GM12878 (cell line): ENCODE results near the gene DCAF11. TPM values are rescaled to one million over a fixed set of nuclear protein-coding genes. Genes with fewer than 3 reads are reported as not detected.
A peak's percentile ranks its signal among the peaks of the same experiment; 100 is the strongest.

ENCODE experiments used
- ATAC-seq: fragments of 200-7000 bp; cut with Tn5 transposase; 3 replicates; pipeline ENCODE4 v1.9.1; 2020; ENCODE audit warnings: mild to moderate bottlenecking, moderate library complexity
- BruUV-seq: library from RNA; stranded (reverse); fragments of 400-500 nt; replicated peaks from 2 replicates; lab custom pipeline; 2021; lab: Mats Ljungman, UMichigan
- CTCF ChIA-PET: fragments of 300-600 bp; sonication (Branson Sonifier 250); formaldehyde crosslinking; extraction: SDS; loops from one replicate; lab custom pipeline; 2021; ENCODE audit warnings: inconsistent platforms; lab: Yijun Ruan, JAX
- POLR2A ChIA-PET: fragments of 350-600 bp; formaldehyde crosslinking; extraction: SDS; loops from one replicate; lab custom pipeline; 2021; ENCODE audit warnings: inconsistent platforms; lab: Charles Lee
- RAD21 ChIA-PET: fragments of 300-600 bp; sonication (Branson Sonifier 250); formaldehyde crosslinking; loops from one replicate; lab custom pipeline; 2023; ENCODE audit warnings: antibody characterized with exemption; ENCODE audit not compliant: unreplicated experiment; lab: Charles Lee
- SMC1A ChIA-PET: fragments of 300-600 bp; sonication (Branson Sonifier 250); formaldehyde crosslinking; loops from one replicate; lab custom pipeline; 2023; ENCODE audit not compliant: unreplicated experiment, uncharacterized antibody; lab: Charles Lee
- DNase-seq: peaks from one replicate; pipeline ENCODE4 v3.0.0-alpha.2; 2011; ENCODE audit warnings: low read depth, low spot score
- FAIRE-seq: peaks from 3 replicates; lab custom pipeline; 2011; peaks lifted over from hg19 to GRCh38; lab: Jason Lieb, UNC
- H2AFZ ChIP-seq: 2 replicates; pipeline ENCODE4 v1.6.0; 2011; ENCODE audit warnings: low read depth, low read length, control low read depth; ENCODE audit not compliant: control insufficient read depth
- H3K27ac ChIP-seq: 2 replicates; pipeline ENCODE4 v1.5.1; 2011; ENCODE audit warnings: control low read depth; ENCODE audit not compliant: control insufficient read depth, insufficient read depth
- H3K27me3 ChIP-seq, 2 experiments: replicated peaks in 1 of 2; 2 replicates each; pipeline versions ENCODE4 v1.6.0 to v1.6.1; 2011; ENCODE audit warnings: low read length in 1 of 2; ENCODE audit not compliant: control insufficient read depth in 2 of 2, insufficient read depth in 2 of 2
- H3K36me3 ChIP-seq, 2 experiments: 2 replicates each; pipeline ENCODE4 v1.5.1; 2011; ENCODE audit warnings: low read length in 1 of 2; ENCODE audit not compliant: control insufficient read depth in 2 of 2, insufficient read depth in 2 of 2
- H3K4me1 ChIP-seq: 2 replicates; pipeline ENCODE4 v1.6.1; 2011; ENCODE audit warnings: mild to moderate bottlenecking, low read length, moderate library complexity, mixed read lengths; ENCODE audit not compliant: control insufficient read depth, insufficient read depth
- H3K4me2 ChIP-seq: 2 replicates; pipeline ENCODE4 v1.6.0; 2011; ENCODE audit warnings: control low read depth; ENCODE audit not compliant: control insufficient read depth, insufficient read depth
- H3K4me3 ChIP-seq: fragments of 200-600 bp; sonication (generic); 2 replicates; pipeline ENCODE4 v1.5.1; 2016
- H3K79me2 ChIP-seq: 2 replicates; pipeline ENCODE4 v1.6.0; 2011; ENCODE audit warnings: low read length; ENCODE audit not compliant: control insufficient read depth, insufficient read depth
- H3K9ac ChIP-seq: 2 replicates; pipeline ENCODE4 v1.8.0; 2011; ENCODE audit warnings: low read length, control low read depth, mixed read lengths; ENCODE audit not compliant: control insufficient read depth, insufficient read depth
- H3K9me3 ChIP-seq: replicated peaks from 3 replicates; pipeline ENCODE4 v1.5.1; 2011; ENCODE audit warnings: mild to moderate bottlenecking, low read length; ENCODE audit not compliant: control insufficient read depth, insufficient read depth
- H4K20me1 ChIP-seq: 2 replicates; pipeline ENCODE4 v1.6.0; 2011; ENCODE audit not compliant: control insufficient read depth, insufficient read depth
- ATF7 ChIP-seq: fragments of 450-650 bp; IDR thresholded peaks from 2 replicates; pipeline ENCODE4 v1.6.1; 2016; ENCODE audit warnings: low read depth, mild to moderate bottlenecking
- CHD4 ChIP-seq: fragments of 200-600 bp; sonication (generic); IDR thresholded peaks from 2 replicates; pipeline ENCODE4 v1.6.1; 2016; ENCODE audit warnings: mild to moderate bottlenecking
- HDGF ChIP-seq: fragments of 450-650 bp; IDR thresholded peaks from 2 replicates; pipeline ENCODE4 v1.6.1; 2016; ENCODE audit warnings: antibody characterized with exemption
- IKZF2 ChIP-seq, 2 experiments: fragments of 450-650 bp; IDR thresholded peaks; 2 replicates each; pipeline ENCODE4 v1.6.1; 2017; ENCODE audit warnings: mild to moderate bottlenecking in 2 of 2, moderate library complexity in 2 of 2
- MTA3 ChIP-seq: IDR thresholded peaks from 2 replicates; pipeline ENCODE4 v1.6.1; 2012; ENCODE audit warnings: low read length, inconsistent platforms, borderline replicate concordance
- MYB ChIP-seq: fragments of 150-350 bp; IDR thresholded peaks from 2 replicates; pipeline ENCODE4 v1.6.1; 2014; ENCODE audit warnings: mild to moderate bottlenecking, low read depth, low read length, borderline replicate concordance
- NFYB ChIP-seq: IDR thresholded peaks from 2 replicates; pipeline ENCODE4 v1.6.1; 2011; ENCODE audit warnings: low read depth, mild to moderate bottlenecking, low read length, improper control_type of control experiment, moderate library complexity; ENCODE audit not compliant: insufficient read depth
- NR2F1 ChIP-seq: fragments of 450-650 bp; conservative IDR thresholded peaks from 2 replicates; pipeline ENCODE4 v1.6.1; 2017; ENCODE audit warnings: mild to moderate bottlenecking
- POLR2A ChIP-seq: IDR thresholded peaks from 2 replicates; pipeline ENCODE4 v1.6.1; 2011; ENCODE audit warnings: low read depth, mild to moderate bottlenecking, low read length
- RAD21 ChIP-seq: IDR thresholded peaks from 2 replicates; pipeline ENCODE4 v1.6.1; 2011; ENCODE audit warnings: mild to moderate bottlenecking, low read depth, low read length, moderate library complexity; ENCODE audit not compliant: insufficient read depth
- SMAD5 ChIP-seq: IDR thresholded peaks from 2 replicates; pipeline ENCODE4 v1.6.1; 2016; ENCODE audit warnings: antibody characterized with exemption, low read depth
- YBX1 ChIP-seq: fragments of 450-650 bp; IDR thresholded peaks from 2 replicates; pipeline ENCODE4 v1.6.1; 2016; ENCODE audit warnings: antibody characterized with exemption
- ZNF24 ChIP-seq: fragments of 450-650 bp; IDR thresholded peaks from 2 replicates; pipeline ENCODE4 v1.6.1; 2017; ENCODE audit warnings: antibody characterized with exemption, mild to moderate bottlenecking
- ZNF384 ChIP-seq: IDR thresholded peaks from 2 replicates; pipeline ENCODE4 v1.6.1; 2012; ENCODE audit warnings: low read depth, mild to moderate bottlenecking, low read length, improper control_type of control experiment, borderline replicate concordance
- WGBS: methylation state at CpG from one replicate; pipeline ENCODE4 v1.1.6; 2016; ENCODE audit warnings: low lambda C conversion rate; ENCODE audit not compliant: insufficient replicate concordance, insufficient coverage; ENCODE audit errors: missing lambda C conversion rate; 5-methylcytosine and 5-hydroxymethylcytosine counted together
- in situ Hi-C: fragments of 300-500 bp; cut with MboI; formaldehyde crosslinking; loops from 9 replicates; pipeline ENCODE4 v1.14.3; 2018; ENCODE audit warnings: mixed read lengths
- intact Hi-C: fragments of 100-400 bp; cut with micrococcal nuclease; formaldehyde crosslinking; loops from one replicate; pipeline ENCODE4 v1.14.2; 2022; ENCODE audit not compliant: unreplicated experiment
- polyA plus RNA-seq, 11 experiments: library from polyadenylated mRNA; depleted of rRNA in 4 of 11; unstranded in 6 of 11; stranded (reverse) in 5 of 11; fragments of >200 nt; fragmentation: Nextera tagmentation in 4 of 11; fragmentation: Illumina TruSeq in 1 of 11; extraction: Ambion mirVana in 4 of 11; extraction: Trizol in 1 of 11; gene quantifications; 1 replicate in 1 of 11; 2 replicates in 10 of 11; pipeline versions ENCODE4 v1.2.1 to v1.2.3, GENCODE V29; 2011 to 2016; ENCODE audit warnings: inconsistent platforms in 2 of 11, missing spikeins in 2 of 11, low read depth in 1 of 11
- total RNA-seq, 4 experiments: library from RNA; depleted of rRNA in 3 of 4; stranded (reverse); fragments of >200 nt in 3 of 4; fragmentation: Illumina TruSeq in 1 of 4; extraction: Trizol in 1 of 4; gene quantifications; 2 replicates each; pipeline versions ENCODE4 v1.2.1 to v1.2.3, GENCODE V29; 2013 to 2021
- TF ChIP-seq, protein P1 (sequence below): IDR thresholded peaks from 2 replicates; pipeline ENCODE4 v1.6.1; 2012; ENCODE audit warnings: low read depth, low read length, improper control_type of control experiment
- TF ChIP-seq, protein P2 (sequence below): fragments of 450-650 bp; formaldehyde crosslinking; IDR thresholded peaks from 2 replicates; pipeline ENCODE4 v1.4.0; 2020; ENCODE audit warnings: mild to moderate bottlenecking, moderate library complexity
- TF ChIP-seq, protein P3 (sequence below): fragments of 450-650 bp; conservative IDR thresholded peaks from 2 replicates; pipeline ENCODE4 v1.6.1; 2017; ENCODE audit warnings: mild to moderate bottlenecking, moderate library complexity
- TF ChIP-seq, protein P4 (sequence below): fragments of 450-650 bp; IDR thresholded peaks from 2 replicates; pipeline ENCODE4 v1.6.1; 2017; ENCODE audit warnings: mild to moderate bottlenecking

DCAF11 gene
- total and polyA plus RNA-seq, 10 of the 15 experiments (the other 5 are each of a cell fraction or from before 2014, with no cell fraction given) = 13.4 to 91.2 (median 68.7) TPM

DNA sequence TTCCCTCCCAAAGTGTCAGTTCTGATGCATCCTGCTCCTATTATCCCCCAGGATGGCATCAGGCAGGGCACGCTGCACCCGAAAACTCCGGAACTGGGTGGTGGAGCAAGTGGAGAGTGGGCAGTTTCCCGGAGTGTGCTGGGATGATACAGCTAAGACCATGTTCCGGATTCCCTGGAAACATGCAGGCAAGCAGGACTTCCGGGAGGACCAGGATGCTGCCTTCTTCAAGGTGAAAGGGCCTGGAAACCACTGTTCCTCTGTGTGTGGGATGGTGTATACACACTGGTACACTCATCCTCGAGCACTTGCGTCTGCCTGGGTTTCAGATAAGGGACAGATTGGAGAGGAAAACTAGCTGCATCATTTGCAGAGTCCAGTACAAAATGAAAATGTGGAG lies 47.5 kb downstream of the DCAF11 start:
- BruUV-seq = TSS peak; percentile 64
- intact Hi-C loops (no loop called here), in situ Hi-C loops (no loop called here)
- Histone ChIP-seq H4K20me1 (no peaks in the 10 kb centered on the region), H2AFZ (no peak overlapping the region), H3K9me3 (no peaks in the 10 kb centered on the region), H3K27me3 (no peaks in the 10 kb centered on the region), H3K9ac (peak overlapping the region; percentile 83), H3K4me2 (peak overlapping the region; percentile 90), H3K4me1 (peaks cover 38% of the 10 kb centered on the region), H3K36me3 (peaks cover 43 to 56% of the 10 kb centered on the region in 2 experiments), H3K27ac (peak overlapping the region; percentile 96), H3K79me2 (peaks cover 43% of the 10 kb centered on the region), H3K4me3 (peak overlapping the region; percentile 99)
- ChIA-PET POLR2A (interaction anchor here (0.7 to 4.8 kb wide), 23 partner anchors 8 to 80 kb away, joined by 3 to 99 read pairs (median 9); partner anchors contain the start of genes CHMP4A, DCAF11, EMC9 and IPO4), RAD21 (interaction anchor here (0.7 to 4.5 kb wide), 22 partner anchors 9 to 148 kb away, joined by 3 to 60 read pairs (median 10); partner anchors contain the start of genes CHMP4A, CIDEB, DCAF11 and EMC9), SMC1A (interaction anchor here (1.0 to 4.9 kb wide), 23 partner anchors 9 to 145 kb away, joined by 3 to 54 read pairs (median 5); partner anchors contain the start of genes CHMP4A, CIDEB, DCAF11 and IPO4), CTCF (interaction anchor here (0.8 to 4.2 kb wide), 27 partner anchors 8 to 530 kb away, joined by 3 to 63 read pairs (median 6); partner anchors contain the start of genes CHMP4A, CIDEB, DCAF11 and EMC9)
- ATAC-seq = peak; percentile 4; the same call in 2 of the 3 replicates
- peak; percentile 44 for FAIRE-seq
- DNase-seq = no peak
- WGBS = 33% methylated on average over 8 of the region's 8 CpGs
- no peak for TF ChIP-seq ZNF384
- TF ChIP-seq HDGF = no peak
- no peak for TF ChIP-seq RAD21
- TF ChIP-seq IKZF2 (IDR thresholded peaks at IDR 0.05) = peak; percentile 21 to 32; a peak in 2 of 4 replicates
- TF ChIP-seq, protein P1, sequence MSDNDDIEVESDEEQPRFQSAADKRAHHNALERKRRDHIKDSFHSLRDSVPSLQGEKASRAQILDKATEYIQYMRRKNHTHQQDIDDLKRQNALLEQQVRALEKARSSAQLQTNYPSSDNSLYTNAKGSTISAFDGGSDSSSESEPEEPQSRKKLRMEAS = no peak
- no peak for TF ChIP-seq ATF7
- TF ChIP-seq SMAD5 = no peak
- no peak for TF ChIP-seq ZNF24
- TF ChIP-seq, protein P2, sequence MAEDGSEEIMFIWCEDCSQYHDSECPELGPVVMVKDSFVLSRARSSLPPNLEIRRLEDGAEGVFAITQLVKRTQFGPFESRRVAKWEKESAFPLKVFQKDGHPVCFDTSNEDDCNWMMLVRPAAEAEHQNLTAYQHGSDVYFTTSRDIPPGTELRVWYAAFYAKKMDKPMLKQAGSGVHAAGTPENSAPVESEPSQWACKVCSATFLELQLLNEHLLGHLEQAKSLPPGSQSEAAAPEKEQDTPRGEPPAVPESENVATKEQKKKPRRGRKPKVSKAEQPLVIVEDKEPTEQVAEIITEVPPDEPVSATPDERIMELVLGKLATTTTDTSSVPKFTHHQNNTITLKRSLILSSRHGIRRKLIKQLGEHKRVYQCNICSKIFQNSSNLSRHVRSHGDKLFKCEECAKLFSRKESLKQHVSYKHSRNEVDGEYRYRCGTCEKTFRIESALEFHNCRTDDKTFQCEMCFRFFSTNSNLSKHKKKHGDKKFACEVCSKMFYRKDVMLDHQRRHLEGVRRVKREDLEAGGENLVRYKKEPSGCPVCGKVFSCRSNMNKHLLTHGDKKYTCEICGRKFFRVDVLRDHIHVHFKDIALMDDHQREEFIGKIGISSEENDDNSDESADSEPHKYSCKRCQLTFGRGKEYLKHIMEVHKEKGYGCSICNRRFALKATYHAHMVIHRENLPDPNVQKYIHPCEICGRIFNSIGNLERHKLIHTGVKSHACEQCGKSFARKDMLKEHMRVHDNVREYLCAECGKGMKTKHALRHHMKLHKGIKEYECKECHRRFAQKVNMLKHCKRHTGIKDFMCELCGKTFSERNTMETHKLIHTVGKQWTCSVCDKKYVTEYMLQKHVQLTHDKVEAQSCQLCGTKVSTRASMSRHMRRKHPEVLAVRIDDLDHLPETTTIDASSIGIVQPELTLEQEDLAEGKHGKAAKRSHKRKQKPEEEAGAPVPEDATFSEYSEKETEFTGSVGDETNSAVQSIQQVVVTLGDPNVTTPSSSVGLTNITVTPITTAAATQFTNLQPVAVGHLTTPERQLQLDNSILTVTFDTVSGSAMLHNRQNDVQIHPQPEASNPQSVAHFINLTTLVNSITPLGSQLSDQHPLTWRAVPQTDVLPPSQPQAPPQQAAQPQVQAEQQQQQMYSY (CRISPR knock-in tag) = no peak
- no peak for TF ChIP-seq NR2F1
- TF ChIP-seq, protein P3, sequence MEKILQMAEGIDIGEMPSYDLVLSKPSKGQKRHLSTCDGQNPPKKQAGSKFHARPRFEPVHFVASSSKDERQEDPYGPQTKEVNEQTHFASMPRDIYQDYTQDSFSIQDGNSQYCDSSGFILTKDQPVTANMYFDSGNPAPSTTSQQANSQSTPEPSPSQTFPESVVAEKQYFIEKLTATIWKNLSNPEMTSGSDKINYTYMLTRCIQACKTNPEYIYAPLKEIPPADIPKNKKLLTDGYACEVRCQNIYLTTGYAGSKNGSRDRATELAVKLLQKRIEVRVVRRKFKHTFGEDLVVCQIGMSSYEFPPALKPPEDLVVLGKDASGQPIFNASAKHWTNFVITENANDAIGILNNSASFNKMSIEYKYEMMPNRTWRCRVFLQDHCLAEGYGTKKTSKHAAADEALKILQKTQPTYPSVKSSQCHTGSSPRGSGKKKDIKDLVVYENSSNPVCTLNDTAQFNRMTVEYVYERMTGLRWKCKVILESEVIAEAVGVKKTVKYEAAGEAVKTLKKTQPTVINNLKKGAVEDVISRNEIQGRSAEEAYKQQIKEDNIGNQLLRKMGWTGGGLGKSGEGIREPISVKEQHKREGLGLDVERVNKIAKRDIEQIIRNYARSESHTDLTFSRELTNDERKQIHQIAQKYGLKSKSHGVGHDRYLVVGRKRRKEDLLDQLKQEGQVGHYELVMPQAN = no peak
- no peak for TF ChIP-seq MYB
- TF ChIP-seq CHD4 = no peak
- TF ChIP-seq, protein P4, sequence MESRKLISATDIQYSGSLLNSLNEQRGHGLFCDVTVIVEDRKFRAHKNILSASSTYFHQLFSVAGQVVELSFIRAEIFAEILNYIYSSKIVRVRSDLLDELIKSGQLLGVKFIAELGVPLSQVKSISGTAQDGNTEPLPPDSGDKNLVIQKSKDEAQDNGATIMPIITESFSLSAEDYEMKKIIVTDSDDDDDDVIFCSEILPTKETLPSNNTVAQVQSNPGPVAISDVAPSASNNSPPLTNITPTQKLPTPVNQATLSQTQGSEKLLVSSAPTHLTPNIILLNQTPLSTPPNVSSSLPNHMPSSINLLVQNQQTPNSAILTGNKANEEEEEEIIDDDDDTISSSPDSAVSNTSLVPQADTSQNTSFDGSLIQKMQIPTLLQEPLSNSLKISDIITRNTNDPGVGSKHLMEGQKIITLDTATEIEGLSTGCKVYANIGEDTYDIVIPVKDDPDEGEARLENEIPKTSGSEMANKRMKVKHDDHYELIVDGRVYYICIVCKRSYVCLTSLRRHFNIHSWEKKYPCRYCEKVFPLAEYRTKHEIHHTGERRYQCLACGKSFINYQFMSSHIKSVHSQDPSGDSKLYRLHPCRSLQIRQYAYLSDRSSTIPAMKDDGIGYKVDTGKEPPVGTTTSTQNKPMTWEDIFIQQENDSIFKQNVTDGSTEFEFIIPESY = no peak
- no peak for TF ChIP-seq YBX1
- TF ChIP-seq NFYB = no peak
- TF ChIP-seq MTA3 = no peak
- peak; percentile 20; the same call in 1 of the 2 replicates for TF ChIP-seq POLR2A
